MM.1S (cell line): ENCODE data around the gene TBX4.
"Not testable (repeated sequence)": the region's sequence is repeated elsewhere in the genome, so short reads cannot be mapped to it uniquely, and the experiment has no call there.

Experiments used
- CTCF ChIP-seq: fragments of 300-600 bp; sonication (generic); IDR thresholded peaks from 2 replicates; pipeline ENCODE4 v1.5.1; 2016; ENCODE audit warnings: antibody characterized with exemption, low read length, mixed read lengths
- EZH2 ChIP-seq: fragments of 300-600 bp; sonication (generic); optimal IDR thresholded peaks from 2 replicates; pipeline ENCODE3; 2017; ENCODE audit warnings: low read depth, mild to moderate bottlenecking, antibody characterized with exemption, low read length, mixed read lengths
- EZH2phosphoT487 ChIP-seq: fragments of 300-600 bp; sonication (generic); IDR thresholded peaks from 2 replicates; pipeline ENCODE4 v1.6.1; 2018; ENCODE audit warnings: antibody characterized with exemption, low read length

- not testable (repeated sequence) for TF ChIP-seq CTCF, EZH2phosphoT487, EZH2
Measured at GRCh38 chr17:61493830-61494324, 41.7 kb downstream of the TBX4 start.
